Osteocyte (in vitro differentiated cells): ENCODE measurements around the gene ACAD8. TPM values are rescaled to one million over a fixed set of nuclear protein-coding genes. Genes with fewer than 3 reads are reported as not detected.

Experiments used
- DNase-seq: peaks from one replicate; pipeline ENCODE4 v3.0.0; 2021; ENCODE audit warnings: mixed read lengths; ENCODE audit not compliant: unreplicated experiment; ENCODE audit errors: extremely low spot score
- H3K27ac Mint-ChIP-seq: one replicate; pipeline ENCODE4 v1.8.0; 2021; ENCODE audit warnings: mild to moderate bottlenecking, mixed read lengths; ENCODE audit not compliant: unreplicated experiment
- H3K27me3 Mint-ChIP-seq: one replicate; pipeline ENCODE4 v1.8.0; 2021; ENCODE audit warnings: mixed read lengths; ENCODE audit not compliant: unreplicated experiment
- H3K36me3 Mint-ChIP-seq: one replicate; pipeline ENCODE4 v1.8.0; 2021; ENCODE audit warnings: mixed read lengths; ENCODE audit not compliant: unreplicated experiment
- H3K4me1 Mint-ChIP-seq: one replicate; pipeline ENCODE4 v1.8.0; 2021; ENCODE audit warnings: mixed read lengths; ENCODE audit not compliant: unreplicated experiment
- H3K4me3 Mint-ChIP-seq: one replicate; pipeline ENCODE4 v1.8.0; 2021; ENCODE audit warnings: mild to moderate bottlenecking, moderate library complexity, mixed read lengths; ENCODE audit not compliant: unreplicated experiment
- H3K9me3 Mint-ChIP-seq: one replicate; pipeline ENCODE4 v1.8.0; 2021; ENCODE audit warnings: mixed read lengths; ENCODE audit not compliant: unreplicated experiment
- CTCF ChIP-seq: fragments of 200-600 bp; sonication (generic); IDR thresholded peaks from 2 replicates; pipeline ENCODE4 v1.5.0; 2021; ENCODE audit warnings: antibody characterized with exemption, mild to moderate bottlenecking, moderate library complexity
- total RNA-seq: library from RNA; stranded (reverse); gene quantifications from 2 replicates; pipeline ENCODE4 v1.2.1, GENCODE V29; 2021

Gene ACAD8
- total RNA-seq, 1 donor from 2014 or later = 25.5 TPM

GRCh38 chr11:134246100-134246499 lies 7.3 kb upstream of the ACAD8 start:
- no peak overlapping the region for H3K27ac Mint-ChIP-seq
- H3K4me3 Mint-ChIP-seq = no peak overlapping the region
- H3K36me3 Mint-ChIP-seq = peaks cover 43% of the 10 kb centered on the region

GRCh38 chr11:134246678-134247077 lies 6.7 kb upstream of the ACAD8 start:
- peaks cover 43% of the 10 kb centered on the region for H3K36me3 Mint-ChIP-seq
- no peak overlapping the region for H3K4me3 Mint-ChIP-seq
- H3K9me3 Mint-ChIP-seq = no peaks in the 10 kb centered on the region
- TF ChIP-seq CTCF = no peak
- H3K4me1 Mint-ChIP-seq = peaks cover 1% of the 10 kb centered on the region
- no peak for DNase-seq
- no peak overlapping the region for H3K27ac Mint-ChIP-seq
- H3K27me3 Mint-ChIP-seq = no peaks in the 10 kb centered on the region

More at GRCh38 chr11:134246100-134246499, 7.3 kb upstream of the ACAD8 start:
- no peak for DNase-seq
- TF ChIP-seq CTCF = no peak
- Mint-ChIP-seq H3K9me3 (no peaks in the 10 kb centered on the region), H3K27me3 (no peaks in the 10 kb centered on the region), H3K4me1 (no peaks in the 10 kb centered on the region)

GRCh38 chr11:134248910-134249480 lies 4.4 kb upstream of the ACAD8 start:
- no peak for TF ChIP-seq CTCF

GRCh38 chr11:134250246-134250645 lies 3.1 kb upstream of the ACAD8 start:
- Mint-ChIP-seq H3K27me3 (no peaks in the 10 kb centered on the region), H3K9me3 (no peaks in the 10 kb centered on the region), H3K4me1 (peaks cover 20% of the 10 kb centered on the region), H3K36me3 (peaks cover 25% of the 10 kb centered on the region), H3K4me3 (no peak overlapping the region), H3K27ac (no peak overlapping the region)
- no peak for DNase-seq
- TF ChIP-seq CTCF = no peak

More at GRCh38 chr11:134248910-134249480, 4.4 kb upstream of the ACAD8 start:
- H3K27me3 Mint-ChIP-seq = no peaks in the 10 kb centered on the region
- peaks cover 33% of the 10 kb centered on the region for H3K36me3 Mint-ChIP-seq
- no peak overlapping the region for H3K4me3 Mint-ChIP-seq
- no peaks in the 10 kb centered on the region for H3K9me3 Mint-ChIP-seq
- peaks cover 12% of the 10 kb centered on the region for H3K4me1 Mint-ChIP-seq
- no peak for DNase-seq
- H3K27ac Mint-ChIP-seq = no peak overlapping the region

- Mint-ChIP-seq H3K9me3 (no peaks in the 10 kb centered on the region), H3K4me3 (no peak overlapping the region), H3K27me3 (no peaks in the 10 kb centered on the region), H3K27ac (no peak overlapping the region), H3K36me3 (peaks cover 25% of the 10 kb centered on the region), H3K4me1 (peaks cover 20% of the 10 kb centered on the region)
- DNase-seq = no peak
- no peak for TF ChIP-seq CTCF
Observed at GRCh38 chr11:134250675-134251074, 2.7 kb upstream of the ACAD8 start.
